DND-41 (cell line): ENCODE measurements around the gene DDC.

ENCODE experiments used
- EZH2 ChIP-seq: IDR thresholded peaks from 3 replicates; pipeline ENCODE4 v1.6.1; 2012; ENCODE audit warnings: borderline replicate concordance, low read depth, mild to moderate bottlenecking, moderate library complexity, low read length, inconsistent platforms; ENCODE audit not compliant: severe bottlenecking
- TF ChIP-seq, protein P1 (sequence below): IDR thresholded peaks from 2 replicates; pipeline ENCODE4 v1.5.1; 2012; ENCODE audit warnings: borderline replicate concordance, low read length, moderate library complexity, mild to moderate bottlenecking; ENCODE audit not compliant: poor library complexity, severe bottlenecking; ENCODE audit errors: extremely low read depth

DNA sequence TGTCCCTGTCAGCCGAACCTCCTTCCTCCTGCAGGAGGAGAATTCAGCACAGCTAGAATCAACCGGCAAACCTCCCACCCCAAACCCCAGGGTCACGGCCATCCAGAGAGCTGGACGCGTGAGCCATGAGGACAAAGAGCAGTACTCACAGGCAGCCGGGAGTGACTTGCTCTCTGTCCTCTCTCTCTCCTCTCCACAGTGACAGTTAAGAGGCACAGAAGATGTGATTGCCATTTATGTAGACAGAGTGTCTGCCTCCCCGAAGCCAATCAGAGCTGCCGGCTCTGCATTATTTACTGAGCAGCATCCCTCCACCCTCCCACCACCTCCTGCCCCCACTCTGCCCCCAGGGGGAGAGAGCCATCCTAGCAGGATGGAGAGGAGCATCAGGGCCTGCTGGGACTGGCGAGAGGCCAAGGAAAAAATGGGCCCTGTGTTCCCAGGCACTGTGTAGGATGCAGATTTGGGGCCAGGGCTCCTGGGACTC is 4.3 kb downstream of the DDC start:
- TF ChIP-seq, protein P1, sequence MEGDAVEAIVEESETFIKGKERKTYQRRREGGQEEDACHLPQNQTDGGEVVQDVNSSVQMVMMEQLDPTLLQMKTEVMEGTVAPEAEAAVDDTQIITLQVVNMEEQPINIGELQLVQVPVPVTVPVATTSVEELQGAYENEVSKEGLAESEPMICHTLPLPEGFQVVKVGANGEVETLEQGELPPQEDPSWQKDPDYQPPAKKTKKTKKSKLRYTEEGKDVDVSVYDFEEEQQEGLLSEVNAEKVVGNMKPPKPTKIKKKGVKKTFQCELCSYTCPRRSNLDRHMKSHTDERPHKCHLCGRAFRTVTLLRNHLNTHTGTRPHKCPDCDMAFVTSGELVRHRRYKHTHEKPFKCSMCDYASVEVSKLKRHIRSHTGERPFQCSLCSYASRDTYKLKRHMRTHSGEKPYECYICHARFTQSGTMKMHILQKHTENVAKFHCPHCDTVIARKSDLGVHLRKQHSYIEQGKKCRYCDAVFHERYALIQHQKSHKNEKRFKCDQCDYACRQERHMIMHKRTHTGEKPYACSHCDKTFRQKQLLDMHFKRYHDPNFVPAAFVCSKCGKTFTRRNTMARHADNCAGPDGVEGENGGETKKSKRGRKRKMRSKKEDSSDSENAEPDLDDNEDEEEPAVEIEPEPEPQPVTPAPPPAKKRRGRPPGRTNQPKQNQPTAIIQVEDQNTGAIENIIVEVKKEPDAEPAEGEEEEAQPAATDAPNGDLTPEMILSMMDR = no peak
- TF ChIP-seq EZH2 = no peak
